Endothelial cell of hepatic sinusoid (primary cell): ENCODE data around the gene KBTBD7.

ENCODE experiments used
- in situ Hi-C: cut with HindIII; loops from 2 replicates; pipeline ENCODE4 v1.10.0; 2017; ENCODE audit warnings: low sequenced_read_pairs

The KBTBD7 gene, protein sequence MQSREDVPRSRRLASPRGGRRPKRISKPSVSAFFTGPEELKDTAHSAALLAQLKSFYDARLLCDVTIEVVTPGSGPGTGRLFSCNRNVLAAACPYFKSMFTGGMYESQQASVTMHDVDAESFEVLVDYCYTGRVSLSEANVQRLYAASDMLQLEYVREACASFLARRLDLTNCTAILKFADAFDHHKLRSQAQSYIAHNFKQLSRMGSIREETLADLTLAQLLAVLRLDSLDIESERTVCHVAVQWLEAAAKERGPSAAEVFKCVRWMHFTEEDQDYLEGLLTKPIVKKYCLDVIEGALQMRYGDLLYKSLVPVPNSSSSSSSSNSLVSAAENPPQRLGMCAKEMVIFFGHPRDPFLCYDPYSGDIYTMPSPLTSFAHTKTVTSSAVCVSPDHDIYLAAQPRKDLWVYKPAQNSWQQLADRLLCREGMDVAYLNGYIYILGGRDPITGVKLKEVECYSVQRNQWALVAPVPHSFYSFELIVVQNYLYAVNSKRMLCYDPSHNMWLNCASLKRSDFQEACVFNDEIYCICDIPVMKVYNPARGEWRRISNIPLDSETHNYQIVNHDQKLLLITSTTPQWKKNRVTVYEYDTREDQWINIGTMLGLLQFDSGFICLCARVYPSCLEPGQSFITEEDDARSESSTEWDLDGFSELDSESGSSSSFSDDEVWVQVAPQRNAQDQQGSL

DNA sequence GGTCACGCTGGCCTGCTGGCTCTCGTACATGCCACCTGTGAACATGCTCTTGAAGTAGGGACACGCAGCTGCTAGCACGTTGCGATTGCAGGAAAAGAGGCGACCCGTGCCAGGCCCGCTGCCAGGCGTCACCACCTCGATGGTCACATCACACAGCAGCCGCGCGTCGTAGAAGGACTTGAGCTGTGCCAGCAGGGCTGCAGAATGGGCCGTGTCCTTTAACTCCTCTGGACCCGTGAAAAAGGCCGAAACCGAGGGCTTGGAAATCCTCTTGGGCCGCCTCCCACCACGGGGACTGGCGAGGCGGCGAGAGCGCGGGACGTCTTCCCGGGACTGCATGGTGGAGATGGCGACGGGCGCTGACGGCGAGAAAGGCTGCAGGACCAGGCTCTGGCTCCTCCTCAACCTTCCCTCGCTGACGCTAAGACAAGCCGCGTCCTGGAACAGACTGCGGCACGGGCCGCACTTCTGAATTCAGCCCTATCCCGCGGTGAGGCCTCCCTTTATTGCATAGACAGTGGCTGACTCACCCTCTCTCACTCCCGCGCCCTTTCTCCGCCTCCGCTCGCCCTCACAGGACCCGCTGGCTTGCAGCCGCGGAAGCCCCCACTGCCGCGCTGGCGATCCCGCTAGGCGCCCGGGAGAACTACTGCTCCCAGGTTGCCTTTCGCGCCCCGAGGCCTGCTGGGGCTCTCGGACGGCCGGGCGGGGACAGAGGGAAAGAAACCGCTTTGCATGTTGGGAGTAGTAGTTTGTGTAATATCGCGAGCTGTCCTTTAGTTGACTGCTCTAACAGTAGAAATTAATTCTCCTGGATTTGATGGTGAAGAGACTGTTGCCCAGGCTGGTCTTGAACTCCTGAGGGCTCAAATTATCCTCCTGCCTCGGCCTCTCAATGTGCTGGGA, at the start of gene KBTBD7:
Gene KBTBD7, minus strand, starts transcription at position 651 of the 906 bp plus-strand sequence. Its CDS starts 312 bp downstream, at position 339.
- in situ Hi-C loops, result no loop called here

DNA sequence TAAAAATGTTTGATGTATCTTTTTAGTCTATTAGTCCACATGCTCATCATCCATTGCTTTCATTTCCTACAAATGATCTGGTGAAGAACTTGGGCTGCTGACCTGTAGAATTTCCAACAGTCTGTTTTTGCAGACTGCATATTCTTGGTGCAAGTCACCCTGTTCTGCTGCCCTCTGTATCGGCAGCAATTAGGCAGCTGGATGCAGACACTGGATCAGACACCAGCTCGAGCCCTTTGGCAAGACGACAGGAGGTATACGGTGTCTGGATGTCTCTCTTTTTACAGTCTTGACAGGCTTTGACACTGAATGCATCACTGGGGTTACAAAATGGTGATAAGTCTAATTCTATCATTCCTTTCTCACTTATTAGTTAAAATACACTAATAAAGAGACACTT, 47.3 kb upstream of the KBTBD7 start:
- in situ Hi-C loops, result no loop called here

DNA sequence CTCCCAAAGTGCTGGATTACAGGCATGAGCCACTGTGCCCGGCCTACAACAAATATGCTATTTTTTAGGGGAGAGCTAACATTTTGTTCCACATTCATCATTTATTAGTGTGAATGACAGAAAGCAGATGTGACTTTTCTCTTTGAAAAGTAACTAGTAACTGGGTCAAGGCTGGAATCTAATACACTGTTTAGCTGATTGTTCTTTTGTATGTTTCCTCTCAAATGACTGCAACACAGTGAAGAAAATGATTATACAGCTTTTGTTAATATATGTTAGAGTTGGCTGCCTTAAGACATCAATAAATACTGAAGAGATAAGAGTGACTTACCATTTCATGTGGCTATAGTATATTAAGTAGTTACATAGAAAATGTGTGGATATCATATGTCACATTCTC, 42.0 kb upstream of the KBTBD7 start:
- in situ Hi-C loops, result no loop called here

DNA sequence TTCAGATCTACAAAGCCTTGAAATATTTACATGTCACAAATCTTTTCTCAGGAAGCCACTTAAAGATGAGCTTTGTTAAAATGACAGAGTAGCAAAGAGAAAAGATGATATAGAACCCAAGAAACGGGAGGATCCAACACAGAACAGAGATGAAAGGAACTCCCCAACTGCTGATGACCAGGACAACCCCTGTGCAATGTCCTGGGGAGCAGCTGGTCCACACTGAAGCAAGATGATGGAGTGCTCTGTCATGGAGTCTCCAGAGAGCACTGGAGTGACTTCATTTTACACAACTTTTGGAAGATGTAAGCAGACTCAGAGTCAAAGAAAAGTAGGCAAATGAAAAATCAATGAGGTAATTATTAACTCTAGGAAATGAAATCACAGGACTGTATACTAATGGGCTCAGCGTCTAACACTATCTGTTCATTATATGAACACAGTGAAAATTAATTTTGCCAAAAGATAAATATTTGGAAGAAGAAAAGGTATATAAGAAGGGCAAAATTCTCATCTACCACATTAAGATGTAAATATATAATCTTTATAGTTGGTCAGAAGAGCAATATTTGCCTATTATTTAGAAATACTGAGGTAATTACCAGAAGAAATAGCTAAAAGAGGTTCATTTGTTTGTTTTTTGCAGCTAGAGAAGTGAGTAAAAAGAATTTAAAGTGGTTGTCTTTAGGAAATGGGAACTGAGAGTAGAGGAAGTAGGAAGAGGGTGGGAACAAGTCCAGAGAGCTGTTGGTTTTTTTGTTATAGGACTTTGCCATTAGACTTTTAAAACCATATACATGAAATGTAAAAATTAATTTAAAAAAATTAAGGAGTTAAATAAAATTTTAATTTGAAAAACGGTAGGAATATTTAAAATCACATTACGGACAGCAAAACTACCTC, 38.5 kb upstream of the KBTBD7 start:
- in situ Hi-C loops, result no loop called here

DNA sequence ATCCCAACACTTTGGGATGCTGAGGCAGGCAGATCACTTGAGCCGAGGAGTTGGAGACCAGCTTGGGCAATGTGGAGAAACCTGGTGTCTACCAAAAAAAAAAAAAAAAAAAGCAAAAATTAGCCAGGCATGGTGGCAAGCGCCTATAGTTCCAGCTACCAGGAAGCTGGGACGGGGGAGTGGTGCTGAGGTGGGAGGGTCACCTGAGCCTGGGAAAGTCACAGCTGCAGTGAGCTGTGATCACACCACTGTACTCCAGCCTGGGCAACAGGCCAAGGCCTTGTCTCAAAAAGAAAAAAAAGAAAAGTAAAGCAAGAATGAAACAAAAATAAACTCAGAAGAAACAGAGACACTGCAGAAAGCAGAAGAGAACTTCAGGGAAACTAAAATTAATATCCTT, 37.4 kb upstream of the KBTBD7 start:
- in situ Hi-C loops, result no loop called here

DNA sequence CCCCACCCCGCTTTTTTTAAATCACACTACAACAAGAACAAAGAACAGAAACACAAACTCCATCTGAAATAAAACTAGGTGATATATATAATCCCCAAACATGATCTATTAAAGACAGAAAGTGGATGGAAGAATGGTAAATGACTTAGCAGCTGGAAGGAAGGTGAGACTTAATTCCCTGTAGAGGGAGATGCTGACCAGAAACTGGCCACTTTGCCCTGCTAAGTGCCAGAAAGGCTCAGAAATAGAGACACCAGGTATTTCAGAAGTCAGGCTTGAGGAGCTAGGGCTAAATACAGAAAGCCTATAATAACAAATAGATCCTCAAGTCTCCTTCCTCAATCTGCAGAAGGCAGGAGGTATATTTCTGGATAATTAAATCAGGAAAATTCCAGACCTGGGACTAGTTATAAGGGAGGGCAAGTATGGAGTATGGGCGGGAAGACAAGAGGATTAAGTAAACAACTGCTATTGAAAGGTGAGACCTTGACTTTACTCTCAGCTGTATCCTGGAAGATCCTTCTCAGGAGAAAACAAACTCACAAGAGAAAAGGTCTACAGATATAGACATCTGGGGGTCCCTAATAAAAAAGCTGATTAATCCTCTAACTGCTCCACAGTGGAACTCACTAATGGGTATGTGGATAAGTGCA, 36.8 kb upstream of the KBTBD7 start:
- in situ Hi-C loops, result no loop called here

DNA sequence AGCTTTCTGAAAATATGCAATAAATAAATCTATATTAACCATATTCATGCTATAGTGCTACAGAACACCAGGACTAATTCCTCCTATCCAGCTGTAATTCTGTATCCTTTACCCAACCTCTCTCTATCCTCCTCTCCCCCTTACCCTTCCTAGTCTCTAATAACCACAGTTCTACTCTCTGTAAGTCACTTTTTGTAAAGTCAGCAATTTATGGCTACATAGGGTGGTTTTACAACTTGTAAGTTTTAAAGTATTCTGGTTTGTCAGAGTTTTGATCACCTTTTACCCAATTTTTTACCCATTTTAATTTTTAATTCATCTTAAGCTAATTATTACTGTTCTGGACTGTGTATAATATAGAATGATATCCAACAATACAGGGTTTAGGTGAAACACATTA, 35.0 kb upstream of the KBTBD7 start:
- in situ Hi-C loops, result no loop called here

DNA sequence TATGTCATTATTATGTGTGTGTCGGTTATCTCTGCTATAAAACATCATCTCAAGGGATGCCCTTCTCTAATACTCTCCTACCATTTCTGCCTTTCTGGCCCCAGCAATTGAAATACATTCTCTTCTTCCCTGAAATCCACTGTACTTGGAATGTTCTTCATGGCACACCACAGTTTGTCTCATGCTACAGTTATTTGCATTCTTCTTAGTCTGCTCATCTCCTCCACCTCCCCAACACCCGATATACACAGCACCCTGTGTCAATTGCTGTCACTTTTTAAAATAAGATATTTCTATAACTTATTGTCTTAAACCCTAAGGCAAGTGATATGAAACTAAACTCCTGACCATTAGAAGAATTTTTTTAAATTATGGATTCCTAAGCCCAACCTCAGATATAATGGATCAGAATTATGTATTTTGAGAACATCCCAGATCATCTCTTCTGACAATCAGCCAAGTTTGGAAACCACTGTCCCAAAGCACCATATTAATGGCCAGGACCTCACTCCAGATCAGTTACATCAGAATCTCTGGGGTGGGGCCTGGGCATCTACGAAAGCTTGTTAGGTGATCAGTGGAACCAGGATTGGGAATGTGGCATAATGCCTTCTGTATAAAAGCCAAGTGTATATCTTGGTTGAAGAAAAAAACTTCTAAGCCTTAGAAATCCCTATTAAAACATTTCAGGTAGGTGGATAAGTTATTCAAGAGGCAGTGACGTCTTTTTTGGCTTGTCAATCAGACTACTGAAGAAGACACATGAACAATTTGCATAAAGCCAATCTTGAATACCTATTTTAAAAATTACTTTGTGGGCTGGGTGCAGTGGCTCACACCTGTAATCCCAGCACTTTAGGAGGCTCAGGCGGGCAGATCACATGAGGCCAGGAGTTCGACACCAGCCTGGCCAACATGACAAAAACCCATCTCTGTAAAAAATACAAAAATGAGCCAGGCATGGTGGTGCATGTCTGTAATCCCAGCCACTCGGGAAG, 30.0 kb upstream of the KBTBD7 start:
- in situ Hi-C loops, result no loop called here

DNA sequence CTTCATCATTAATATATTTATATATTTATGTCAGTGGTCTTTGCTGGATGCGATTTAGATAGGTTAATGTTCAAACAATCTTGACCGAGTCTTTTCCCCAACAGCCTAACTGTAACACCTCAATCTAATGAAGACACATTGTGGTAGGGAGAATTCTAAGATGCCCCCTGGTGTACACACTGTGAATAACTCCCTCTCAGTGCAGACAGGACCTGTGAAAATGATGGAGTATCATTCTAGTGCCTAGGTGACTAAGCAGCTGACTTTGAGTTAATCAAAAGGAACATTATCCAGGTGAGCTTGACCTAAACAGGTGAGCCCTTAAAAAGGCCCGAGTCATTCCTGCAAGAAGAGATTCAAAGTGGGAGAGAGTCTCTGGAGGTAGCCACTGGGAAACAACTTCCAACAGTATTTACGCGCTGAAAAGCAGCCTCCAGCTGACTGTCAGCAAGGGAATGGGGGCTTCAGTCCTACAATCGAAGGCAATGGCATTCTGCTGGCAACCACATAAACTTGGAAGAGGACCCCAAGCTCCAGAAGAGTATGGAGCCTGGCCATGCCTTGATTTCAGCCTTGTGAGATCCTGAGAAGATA, 28.0 kb upstream of the KBTBD7 start:
- in situ Hi-C loops, result no loop called here

DNA sequence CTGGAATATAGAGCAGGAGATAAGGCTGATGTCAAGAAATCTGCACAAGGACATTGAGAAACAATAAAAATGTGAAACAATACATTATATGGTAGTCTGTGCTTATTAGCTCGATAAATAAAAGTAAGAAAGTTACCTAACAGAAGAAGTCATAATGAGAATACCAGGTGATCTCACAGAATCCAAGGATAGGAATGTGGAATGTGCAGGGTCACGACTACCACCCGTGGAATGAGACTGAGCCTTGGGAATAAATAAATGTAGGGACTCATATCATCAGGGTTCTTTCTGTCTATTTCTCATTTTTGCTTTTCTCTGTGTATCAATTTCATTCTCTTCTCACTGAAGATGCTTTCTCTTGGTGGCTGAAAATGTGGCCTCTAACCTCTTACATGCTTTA, 26.0 kb upstream of the KBTBD7 start:
- in situ Hi-C loops, result no loop called here

DNA sequence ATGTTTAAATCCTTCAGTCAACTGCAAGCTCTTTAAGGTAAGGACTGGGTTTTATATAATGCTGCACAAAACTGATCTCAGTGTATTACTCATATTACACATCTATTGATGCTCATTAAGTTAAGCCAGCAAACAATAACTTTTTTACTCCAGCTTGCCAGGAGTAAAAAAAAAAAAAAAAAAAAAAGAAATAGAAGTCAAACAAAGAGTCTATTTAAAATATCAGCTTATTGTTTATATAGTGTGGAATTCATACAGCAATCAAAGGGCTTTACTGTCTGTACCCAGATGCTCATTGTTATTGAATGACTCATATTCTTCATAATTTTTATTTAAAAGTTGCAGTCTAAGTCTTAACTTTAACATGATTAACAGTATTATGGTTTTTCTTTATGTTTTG, 21.8 kb upstream of the KBTBD7 start:
- in situ Hi-C loops, result no loop called here

DNA sequence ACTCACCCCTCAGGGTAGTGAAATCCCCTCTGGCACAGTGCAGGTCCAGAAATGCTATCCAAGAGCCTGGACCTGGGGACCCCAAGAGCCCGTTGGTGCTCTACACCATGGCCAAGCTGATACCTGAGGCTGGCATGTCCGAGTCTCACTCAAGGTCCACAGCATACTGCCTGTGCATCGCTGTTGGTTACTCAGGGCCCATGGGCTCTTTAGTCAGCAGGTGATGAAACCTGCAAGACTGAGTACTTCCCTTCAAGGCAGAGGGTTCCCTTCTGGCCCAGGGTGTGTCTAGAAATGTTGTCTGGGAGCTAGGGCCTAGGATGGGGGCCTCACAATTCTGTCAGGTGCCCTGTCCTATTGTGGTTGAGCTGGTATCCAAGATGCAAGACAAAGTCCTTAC, 19.6 kb upstream of the KBTBD7 start:
- in situ Hi-C loops, result no loop called here

DNA sequence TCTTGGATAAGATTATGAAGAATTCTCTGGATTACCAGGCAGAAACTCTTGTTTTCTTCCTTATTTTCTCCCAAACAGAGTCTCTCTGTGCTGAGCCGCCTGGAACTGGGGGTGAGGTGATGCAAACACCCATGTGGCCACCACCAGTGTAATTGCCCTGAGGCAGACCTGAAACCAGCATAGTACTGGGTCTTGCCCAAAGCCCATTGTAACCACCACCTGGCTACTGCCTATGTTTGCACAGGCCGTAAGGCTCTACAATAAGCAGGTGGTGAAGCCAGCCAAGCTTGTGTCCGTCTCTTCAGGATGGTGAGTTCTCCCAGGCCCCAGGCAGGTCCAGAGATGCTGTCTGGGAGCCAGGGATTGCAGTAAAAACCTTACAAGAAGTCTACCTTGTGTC, 18.9 kb upstream of the KBTBD7 start:
- in situ Hi-C loops, result no loop called here

DNA sequence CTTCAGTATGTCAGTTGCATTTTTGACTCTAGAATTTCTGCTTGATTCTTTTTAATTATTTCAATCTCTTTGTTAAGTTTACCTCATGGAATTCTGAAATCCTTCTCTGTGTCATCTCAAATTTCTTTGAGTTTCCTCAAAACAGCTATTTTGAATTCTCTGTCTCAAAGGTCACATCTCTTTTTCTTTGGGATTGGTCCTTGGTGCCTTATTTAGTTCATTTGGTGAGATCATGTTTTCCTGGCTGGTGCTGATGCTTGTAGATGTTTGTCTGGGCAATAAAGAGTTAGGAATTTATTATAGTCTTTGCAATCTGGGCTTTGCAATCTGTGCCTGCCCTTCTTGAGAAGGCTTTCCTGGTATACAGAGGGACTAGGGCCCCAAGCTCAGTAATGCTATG, 18.5 kb upstream of the KBTBD7 start:
- in situ Hi-C loops, result no loop called here

DNA sequence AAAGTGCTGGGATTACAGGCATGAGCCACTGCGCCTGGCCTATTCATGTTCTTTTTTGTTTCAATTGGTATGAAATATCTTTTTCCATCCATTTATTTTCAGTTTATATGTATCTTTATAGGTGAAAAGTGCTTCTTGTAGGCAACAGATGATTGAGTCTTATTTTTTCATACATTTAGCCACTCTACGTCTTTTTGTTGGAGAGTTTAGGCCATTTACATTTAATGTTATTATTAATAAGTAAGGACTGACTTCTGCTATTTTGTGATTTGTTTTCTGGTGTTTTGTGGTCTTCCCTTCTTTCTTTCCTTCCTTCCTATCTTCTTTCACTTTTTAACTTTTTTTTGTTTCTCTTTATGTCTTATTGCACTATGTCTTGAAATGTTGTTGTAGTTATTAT, 16.7 kb upstream of the KBTBD7 start:
- in situ Hi-C loops, result no loop called here

DNA sequence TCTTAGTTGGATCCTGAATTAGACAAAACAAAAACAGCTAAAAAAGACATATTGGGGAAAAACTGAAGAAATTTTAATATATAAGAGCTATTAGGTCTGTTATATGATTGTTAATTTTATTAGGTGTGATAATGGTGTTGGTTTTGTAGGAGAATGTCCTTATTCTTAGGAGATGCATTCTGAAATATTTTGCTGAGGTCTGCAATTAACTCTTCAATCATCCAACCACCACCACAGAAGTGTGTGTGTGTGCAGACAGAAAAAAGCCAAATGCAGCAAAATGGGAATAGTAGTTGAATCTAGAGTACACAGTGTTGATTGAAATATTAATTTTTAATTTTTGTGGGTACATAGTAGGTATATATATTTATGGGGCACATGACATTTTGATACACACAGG, 12.1 kb upstream of the KBTBD7 start:
- in situ Hi-C loops, result no loop called here

DNA sequence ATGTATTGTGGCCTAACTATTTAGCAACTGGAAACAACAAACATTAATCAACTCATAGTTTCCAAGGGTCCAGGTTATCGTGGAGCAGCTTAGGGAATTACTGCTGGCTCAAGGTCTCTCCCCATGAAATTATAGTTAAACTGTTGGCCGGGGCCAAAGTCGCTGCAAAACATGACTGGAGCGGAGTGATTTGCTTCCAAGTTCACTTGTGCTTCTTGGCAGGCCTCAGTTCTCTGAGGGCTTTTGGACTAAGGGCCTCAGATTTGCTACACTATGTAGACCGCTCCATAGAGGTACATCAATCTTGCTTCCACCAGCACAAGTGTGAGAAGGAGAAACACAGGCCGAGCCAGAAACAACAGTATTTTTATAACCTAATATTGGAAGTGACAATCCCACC, 9.4 kb upstream of the KBTBD7 start:
- in situ Hi-C loops, result no loop called here

DNA sequence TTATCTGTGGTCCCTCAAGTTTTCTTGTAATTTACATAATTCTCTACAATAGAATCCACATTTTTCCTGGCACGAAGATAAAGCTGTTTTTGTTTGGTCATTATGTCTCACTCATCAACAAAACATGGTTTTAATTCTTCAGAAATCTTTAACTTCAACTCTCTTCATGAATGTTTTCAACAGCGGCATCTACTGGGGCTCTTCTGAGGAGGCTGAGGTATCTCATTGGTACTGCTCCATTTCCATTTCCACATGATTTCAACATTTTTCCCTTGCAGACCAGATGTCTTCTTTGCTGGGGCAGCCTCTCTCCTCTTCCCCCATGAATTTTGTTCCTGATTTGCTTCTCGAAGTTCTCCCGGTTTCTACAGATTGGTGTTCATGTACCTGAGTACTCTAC, 5.8 kb upstream of the KBTBD7 start:
- in situ Hi-C loops, result no loop called here
